ENCODE measurements around the gene MYORG.

The MYORG gene

GRCh38 chr9:34376596-34377403, at the start of gene MYORG:
Gene MYORG (minus strand): TSS chr9:34376898. CDS start chr9:34372943, 3,955 bp downstream.
- peak; percentile 92 for DNase-seq (ENCODE audit: low read depth)

GRCh38 chr9:34419716-34420504, 43.2 kb upstream of the MYORG start:
- DNase-seq (ENCODE audit: low read depth): no peak

GRCh38 chr9:34417734-34418133, 41.0 kb upstream of the MYORG start:
- no peak for DNase-seq (ENCODE audit: low read depth)

GRCh38 chr9:34413231-34413852, 36.6 kb upstream of the MYORG start:
- DNase-seq (ENCODE audit: low read depth): no peak

- DNase-seq (ENCODE audit: low read depth): no peak
These were observed 35.6 kb upstream of the MYORG start for GRCh38 chr9:34412336-34412735.

GRCh38 chr9:34409154-34409553, 32.5 kb upstream of the MYORG start:
- no peak for DNase-seq (ENCODE audit: low read depth)

GRCh38 chr9:34408173-34408572, 31.5 kb upstream of the MYORG start:
- DNase-seq (ENCODE audit: low read depth): no peak

GRCh38 chr9:34406219-34406618, 29.5 kb upstream of the MYORG start:
- DNase-seq (ENCODE audit: low read depth): no peak

- DNase-seq (ENCODE audit: low read depth): no peak
These were observed 29.0 kb upstream of the MYORG start for GRCh38 chr9:34405719-34406118.

- peak; percentile 42 for DNase-seq (ENCODE audit: low read depth)
These were observed 27.1 kb upstream of the MYORG start for GRCh38 chr9:34403554-34404380.

GRCh38 chr9:34400686-34401602, 24.2 kb upstream of the MYORG start:
- DNase-seq (ENCODE audit: low read depth): no peak

- no peak for DNase-seq (ENCODE audit: low read depth)
These were observed 23.6 kb upstream of the MYORG start for GRCh38 chr9:34400275-34400674.

GRCh38 chr9:34399729-34400128, 23.0 kb upstream of the MYORG start:
- DNase-seq (ENCODE audit: low read depth): no peak

- DNase-seq (ENCODE audit: low read depth): no peak
These were observed 22.2 kb upstream of the MYORG start for GRCh38 chr9:34398875-34399274.

- no peak for DNase-seq (ENCODE audit: low read depth)
These were observed 19.8 kb upstream of the MYORG start for GRCh38 chr9:34396276-34397214.

GRCh38 chr9:34392511-34392910, 15.8 kb upstream of the MYORG start:
- DNase-seq (ENCODE audit: low read depth): no peak

- DNase-seq (ENCODE audit: low read depth): no peak
These were observed 10.5 kb upstream of the MYORG start for GRCh38 chr9:34387239-34387638.

- no peak for DNase-seq (ENCODE audit: low read depth)
These were observed 10.0 kb upstream of the MYORG start for GRCh38 chr9:34386656-34387055.

- no peak for DNase-seq (ENCODE audit: low read depth)
These were observed 9.0 kb upstream of the MYORG start for GRCh38 chr9:34385561-34386230.

Data from activated T-cell treated with anti-CD3 and anti-CD28 coated beads for 1 hour (primary cell).